B cell (primary cell): ENCODE measurements around the gene SPTB. TPM values are rescaled to one million over a fixed set of nuclear protein-coding genes. Genes with fewer than 3 reads are reported as not detected.

Experiments used
- ATAC-seq: fragments of 200-7000 bp; cut with Tn5 transposase; one replicate; pipeline ENCODE4 v1.10.0; 2021; ENCODE audit warnings: low read depth, mild to moderate bottlenecking, moderate number of reproducible peaks, moderate library complexity
- CTCF ChIA-PET: fragments of 350-600 bp; sonication (Branson Sonifier 250); formaldehyde crosslinking; loops from one replicate; lab custom pipeline; 2021; ENCODE audit warnings: antibody characterized with exemption, inconsistent platforms; lab: Charles Lee
- POLR2A ChIA-PET: fragments of 350-600 bp; sonication (Branson Sonifier 250); formaldehyde crosslinking; loops from one replicate; lab custom pipeline; 2021; ENCODE audit warnings: antibody characterized with exemption; lab: Charles Lee
- DNase-seq: peaks from one replicate; pipeline ENCODE4 v3.0.0; 2013
- H2AFZ ChIP-seq: 2 replicates; pipeline ENCODE4 v1.6.1; 2012; ENCODE audit warnings: mild to moderate bottlenecking, low read depth, low read length; ENCODE audit not compliant: insufficient read depth, poor library complexity, severe bottlenecking
- H3K27ac ChIP-seq, 2 donors: 1 replicate in 1 of 2; 2 replicates in 1 of 2; pipeline ENCODE4 v1.5.1; 2012 to 2013; ENCODE audit warnings: low read length in 2 of 2, mild to moderate bottlenecking in 2 of 2, moderate library complexity in 1 of 2
- H3K27me3 ChIP-seq, 4 experiments: fragments of 200-600 bp in 1 of 4; sonication (generic) in 1 of 4; replicated peaks in 1 of 4; 1 replicate in 2 of 4; 2 replicates in 2 of 4; pipeline versions ENCODE4 v1.6.1 to v1.7.0; 2013 to 2016; ENCODE audit warnings: low read length in 3 of 4, mild to moderate bottlenecking in 2 of 4, mixed read lengths in 1 of 4, moderate library complexity in 1 of 4; ENCODE audit not compliant: insufficient read depth in 4 of 4, control insufficient read depth in 3 of 4; ENCODE audit errors: control extremely low read depth in 1 of 4
- H3K36me3 ChIP-seq, 2 experiments: replicated peaks in 1 of 2; 1 replicate in 1 of 2; 2 replicates in 1 of 2; pipeline versions ENCODE4 v1.6.1 to v1.7.1; 2013; ENCODE audit warnings: low read length in 1 of 2; ENCODE audit not compliant: insufficient read depth in 2 of 2, control insufficient read depth in 1 of 2; ENCODE audit errors: control extremely low read depth in 1 of 2, extremely low read depth in 1 of 2
- H3K4me1 ChIP-seq, 2 donors: fragments of 200-600 bp in 1 of 2; sonication (generic) in 1 of 2; 1 replicate in 1 of 2; 2 replicates in 1 of 2; pipeline versions ENCODE4 v1.5.1 to v1.6.1; 2013 to 2017; ENCODE audit warnings: low read length in 2 of 2; ENCODE audit not compliant: control insufficient read depth in 2 of 2, insufficient read depth in 2 of 2
- H3K4me2 ChIP-seq: replicated peaks from 2 replicates; pipeline ENCODE3; 2012; ENCODE audit warnings: mild to moderate bottlenecking, low read depth, low read length; ENCODE audit not compliant: poor library complexity, severe bottlenecking
- H3K4me3 ChIP-seq, 5 experiments: fragments of 200-600 bp in 1 of 5; sonication (generic) in 1 of 5; 1 replicate in 3 of 5; 2 replicates in 2 of 5; pipeline versions ENCODE4 v1.5.1 to v1.7.0; 2011 to 2016; ENCODE audit warnings: low read length in 4 of 5, mild to moderate bottlenecking in 4 of 5, low read depth in 2 of 5, control low read depth in 1 of 5, moderate library complexity in 1 of 5; ENCODE audit not compliant: insufficient read depth in 1 of 5; ENCODE audit errors: control extremely low read depth in 1 of 5, extremely low read depth in 1 of 5
- H3K79me2 ChIP-seq: fragments of 200-600 bp; sonication (generic); one replicate; pipeline ENCODE4 v1.6.0; 2016; ENCODE audit warnings: low read length; ENCODE audit not compliant: control insufficient read depth, insufficient read depth
- H3K9ac ChIP-seq: fragments of 200-600 bp; sonication (generic); 2 replicates; pipeline ENCODE4 v1.6.1; 2017; ENCODE audit warnings: mild to moderate bottlenecking, low read length, moderate library complexity
- H3K9me3 ChIP-seq, 3 donors: one replicate each; pipeline versions ENCODE4 v1.6.1 to v1.7.1; 2013; ENCODE audit warnings: low read length in 2 of 3; ENCODE audit not compliant: control insufficient read depth in 2 of 3, insufficient read depth in 1 of 3; ENCODE audit errors: control extremely low read depth in 1 of 3
- H4K20me1 ChIP-seq: 2 replicates; pipeline ENCODE4 v1.6.0; 2012; ENCODE audit warnings: mild to moderate bottlenecking, low read length; ENCODE audit not compliant: insufficient read depth, control insufficient read depth, poor library complexity, severe bottlenecking
- H3K27ac Mint-ChIP-seq: one replicate; pipeline ENCODE4 v1.8.0; 2021; ENCODE audit warnings: mixed read lengths
- H3K27me3 Mint-ChIP-seq: one replicate; pipeline ENCODE4 v1.8.0; 2021; ENCODE audit warnings: mixed read lengths
- H3K4me1 Mint-ChIP-seq: one replicate; pipeline ENCODE4 v1.8.0; 2021; ENCODE audit warnings: mixed read lengths
- H3K4me3 Mint-ChIP-seq: one replicate; pipeline ENCODE4 v1.8.0; 2021; ENCODE audit warnings: mixed read lengths
- H3K9me3 Mint-ChIP-seq: one replicate; pipeline ENCODE4 v1.8.0; 2022; ENCODE audit warnings: mixed read lengths; ENCODE audit not compliant: insufficient read depth
- EZH2 ChIP-seq: IDR thresholded peaks from 2 replicates; pipeline ENCODE4 v1.6.1; 2012; ENCODE audit warnings: borderline replicate concordance, low read depth, mild to moderate bottlenecking, moderate library complexity, low read length; ENCODE audit not compliant: insufficient read depth, poor library complexity, severe bottlenecking
- WGBS: methylation state at CpG from one replicate; pipeline ENCODE4 v1.1.5; 2013; ENCODE audit warnings: missing lambda C conversion rate; ENCODE audit not compliant: insufficient coverage; 5-methylcytosine and 5-hydroxymethylcytosine counted together
- intact Hi-C: fragments of 100-400 bp; cut with micrococcal nuclease; formaldehyde crosslinking; loops from one replicate; pipeline ENCODE4 v1.10.0; 2022
- polyA plus RNA-seq: library from polyadenylated mRNA; depleted of rRNA; stranded (reverse); fragments of >200 nt; gene quantifications from 2 replicates; pipeline ENCODE4 v1.2.3, GENCODE V29; 2012
- total RNA-seq, 2 donors: library from RNA; stranded (reverse); fragments of 120-200 nt in 1 of 2; gene quantifications; 1 replicate in 1 of 2; 2 replicates in 1 of 2; pipeline versions ENCODE4 v1.2.3 to v1.2.4, GENCODE V29; 2013 to 2022
- TF ChIP-seq, protein P1 (sequence below): fragments of 200-600 bp; IDR thresholded peaks from one replicate; pipeline ENCODE4 v1.8.0; 2022; ENCODE audit warnings: antibody characterized with exemption, mild to moderate bottlenecking

The SPTB gene
- total and polyA plus RNA-seq, 2 donors (not counting 1 experiment from before 2014, with no cell fraction given): 0.12 TPM; not detected in 1

DNA sequence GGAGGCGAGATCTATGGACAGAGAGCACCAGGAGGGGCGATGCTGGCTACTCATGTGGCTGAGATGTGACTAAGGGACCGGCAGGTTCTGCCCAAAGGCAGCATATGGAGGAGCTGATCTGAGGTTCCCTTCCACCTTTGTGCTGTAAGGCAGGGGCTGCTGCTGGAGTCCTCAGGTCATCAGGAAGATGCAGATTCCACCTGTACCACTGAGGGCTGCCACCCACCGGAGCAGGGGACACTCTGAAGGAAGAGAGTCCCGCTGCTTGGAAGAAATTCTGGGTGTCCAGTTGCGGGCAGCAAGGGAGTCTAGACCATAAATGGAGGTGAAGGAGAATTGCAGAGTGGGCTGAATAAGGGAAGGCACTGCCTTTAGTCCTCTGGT, 120.2 kb downstream of the SPTB start:
- ChIA-PET POLR2A (no interaction called here), CTCF (interaction anchor here (1.7 kb wide), 1 partner anchor 133 kb away, joined by 5 read pairs; no protein-coding TSS in a partner anchor)
- Histone ChIP-seq H3K27me3 (peaks cover 0 to 15% (median 5%) of the 10 kb centered on the region in 4 experiments), H3K9ac (no peak overlapping the region), H4K20me1 (no peaks in the 10 kb centered on the region), H3K4me1 (peaks cover 4% of the 10 kb centered on the region in 2 donors), H3K4me2 (no peak overlapping the region), H2AFZ (no peak overlapping the region), H3K27ac (no peak overlapping the region), H3K36me3 (no peaks in the 10 kb centered on the region), H3K9me3 (no peaks in the 10 kb centered on the region), H3K79me2 (no peaks in the 10 kb centered on the region), H3K4me3 (no peak overlapping the region)
- TF ChIP-seq, protein P1, sequence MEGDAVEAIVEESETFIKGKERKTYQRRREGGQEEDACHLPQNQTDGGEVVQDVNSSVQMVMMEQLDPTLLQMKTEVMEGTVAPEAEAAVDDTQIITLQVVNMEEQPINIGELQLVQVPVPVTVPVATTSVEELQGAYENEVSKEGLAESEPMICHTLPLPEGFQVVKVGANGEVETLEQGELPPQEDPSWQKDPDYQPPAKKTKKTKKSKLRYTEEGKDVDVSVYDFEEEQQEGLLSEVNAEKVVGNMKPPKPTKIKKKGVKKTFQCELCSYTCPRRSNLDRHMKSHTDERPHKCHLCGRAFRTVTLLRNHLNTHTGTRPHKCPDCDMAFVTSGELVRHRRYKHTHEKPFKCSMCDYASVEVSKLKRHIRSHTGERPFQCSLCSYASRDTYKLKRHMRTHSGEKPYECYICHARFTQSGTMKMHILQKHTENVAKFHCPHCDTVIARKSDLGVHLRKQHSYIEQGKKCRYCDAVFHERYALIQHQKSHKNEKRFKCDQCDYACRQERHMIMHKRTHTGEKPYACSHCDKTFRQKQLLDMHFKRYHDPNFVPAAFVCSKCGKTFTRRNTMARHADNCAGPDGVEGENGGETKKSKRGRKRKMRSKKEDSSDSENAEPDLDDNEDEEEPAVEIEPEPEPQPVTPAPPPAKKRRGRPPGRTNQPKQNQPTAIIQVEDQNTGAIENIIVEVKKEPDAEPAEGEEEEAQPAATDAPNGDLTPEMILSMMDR: no peak
- TF ChIP-seq EZH2: no peak
- no peak for DNase-seq
- H3K27me3 Mint-ChIP-seq: peaks cover 50% of the 10 kb centered on the region
- no peaks in the 10 kb centered on the region for H3K9me3 Mint-ChIP-seq
- no peak overlapping the region for H3K4me3 Mint-ChIP-seq
- 94% methylated on average over 6 of the region's 6 CpGs for WGBS
- H3K4me1 Mint-ChIP-seq: peaks cover 11% of the 10 kb centered on the region
- no peak overlapping the region for H3K27ac Mint-ChIP-seq
- intact Hi-C loops: no loop called here
- no peak for ATAC-seq

- Mint-ChIP-seq H3K4me1 (peaks cover 8% of the 10 kb centered on the region), H3K4me3 (no peak overlapping the region), H3K27me3 (peaks cover 48% of the 10 kb centered on the region), H3K9me3 (no peaks in the 10 kb centered on the region), H3K27ac (no peak overlapping the region)
- CTCF ChIA-PET: interaction anchor here (0.7 to 1.7 kb wide), 2 partner anchors 9 to 133 kb away, joined by 3 to 5 read pairs; no protein-coding TSS in a partner anchor
- intact Hi-C loops: no loop called here
- TF ChIP-seq, protein P1: no peak
- 95% methylated on average over 6 of the region's 7 CpGs for WGBS
- POLR2A ChIA-PET: no interaction called here
- DNase-seq (no peak), ATAC-seq (no peak)
- H3K4me2 ChIP-seq: no peak overlapping the region
- no peak overlapping the region for H3K9ac ChIP-seq
- no peaks in the 10 kb centered on the region for H3K79me2 ChIP-seq
- H3K27me3 ChIP-seq: peaks cover 0 to 16% (median 5%) of the 10 kb centered on the region in 4 experiments
- no peaks in the 10 kb centered on the region for H4K20me1 ChIP-seq
- peaks cover 0 to 3% (median 0%) of the 10 kb centered on the region in 3 donors for H3K9me3 ChIP-seq
- no peak overlapping the region for H2AFZ ChIP-seq
- H3K27ac ChIP-seq: no peak overlapping the region
- H3K4me3 ChIP-seq: no peak overlapping the region
- H3K4me1 ChIP-seq: no peaks in the 10 kb centered on the region
- H3K36me3 ChIP-seq: no peaks in the 10 kb centered on the region
Observed at GRCh38 chr14:64758691-64759554, 120.8 kb downstream of the SPTB start.
